Measurements from ENCODE around the gene TMEM8B.

DNA sequence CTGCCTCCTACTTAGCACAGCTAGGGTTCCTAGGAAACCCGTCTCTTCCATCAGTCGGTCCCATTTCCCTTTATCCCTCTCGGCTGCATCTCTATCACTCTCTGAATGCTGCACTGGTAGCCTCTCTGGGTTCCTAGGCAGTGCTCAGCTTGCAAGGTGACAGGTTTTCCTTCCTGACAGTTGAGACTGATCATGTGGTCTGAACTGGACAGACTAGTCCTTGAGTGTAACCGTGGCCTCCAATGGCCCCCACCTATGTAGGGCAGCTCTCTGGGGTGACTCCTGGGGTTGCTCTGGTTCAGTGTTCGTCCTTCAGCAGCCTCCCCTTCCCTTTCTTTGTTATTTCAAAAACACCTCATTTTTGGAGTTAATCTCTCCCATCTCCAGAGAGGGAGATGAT is 3.8 kb downstream of the TMEM8B start:
- peak; percentile 15; the same call in 1 of the 2 replicates for TF ChIP-seq GATA2 (IDR thresholded peaks at IDR 0.05; ENCODE audit: low read depth, low read length)
- no peak for TF ChIP-seq GATA3 (IDR thresholded peaks at IDR 0.05; ENCODE audit: low read depth, low read length)
